Measurements from ENCODE around the gene BRPF3. TPM values are rescaled to one million over a fixed set of nuclear protein-coding genes. Genes with fewer than 3 reads are reported as not detected.

Gene BRPF3
- total RNA-seq, 1 experiment from 2014 or later: 49.6 TPM

GRCh38 chr6:36207155-36207554 lies 10.6 kb downstream of the BRPF3 start:
- ChIA-PET CTCF (no interaction called here), POLR2A (no interaction called here)
- in situ Hi-C loops (cut with HindIII; ENCODE audit: low pct_unique_long_range_greater_than_20kb, low sequenced_read_pairs): no loop called here
- Histone ChIP-seq H3K27ac (ENCODE audit: low read length) (no peak overlapping the region), H3K27me3 (ENCODE audit: control insufficient read depth, insufficient read depth, low read length) (no peaks in the 10 kb centered on the region), H3K4me3 (ENCODE audit: low read depth in 2 of 2, low read length in 2 of 2) (no peak overlapping the region), H3K4me1 (ENCODE audit: control insufficient read depth, insufficient read depth, low read length) (no peaks in the 10 kb centered on the region), H3K36me3 (ENCODE audit: control insufficient read depth, insufficient read depth, low read length) (peaks cover 17% of the 10 kb centered on the region), H3K9me3 (ENCODE audit: control insufficient read depth, insufficient read depth, low read depth, low read length) (no peaks in the 10 kb centered on the region)
- BruUV-seq (replicated peaks): no TSS peak
- no peak for TF ChIP-seq POLR2AphosphoS5 (IDR thresholded peaks at IDR 0.05; ENCODE audit: low read depth, low read length)
- TF ChIP-seq SIN3A (IDR thresholded peaks at IDR 0.05; ENCODE audit: borderline replicate concordance, insufficient read depth, low read depth, low read length): no peak
- TF ChIP-seq TCF7L2 (IDR thresholded peaks at IDR 0.05; ENCODE audit: low read depth, low read length): no peak
- no peak for DNase-seq (ENCODE audit: low read depth, low spot score)
- no peak for ATAC-seq
- intact Hi-C loops (cut with micrococcal nuclease; ENCODE audit: unreplicated experiment): no loop called here

- TF ChIP-seq CTCF (IDR thresholded peaks at IDR 0.05) (no peak), SIN3A (IDR thresholded peaks at IDR 0.05; ENCODE audit: borderline replicate concordance, insufficient read depth, low read depth, low read length) (no peak), TCF7L2 (IDR thresholded peaks at IDR 0.05; ENCODE audit: low read depth, low read length) (no peak), POLR2AphosphoS5 (IDR thresholded peaks at IDR 0.05; ENCODE audit: low read depth, low read length) (no peak), REST (IDR thresholded peaks at IDR 0.05; ENCODE audit: insufficient read depth in 1 of 2, low read depth in 2 of 2, low read length in 1 of 2) (no peak)
- DNase-seq (ENCODE audit: low read depth, low spot score) (no peak), ATAC-seq (no peak)
- ChIA-PET POLR2A (no interaction called here), CTCF (no interaction called here)
- intact Hi-C loops (cut with micrococcal nuclease; ENCODE audit: unreplicated experiment) (no loop called here), in situ Hi-C loops (cut with HindIII; ENCODE audit: low pct_unique_long_range_greater_than_20kb, low sequenced_read_pairs) (no loop called here)
- Histone ChIP-seq H3K4me3 (ENCODE audit: low read depth in 2 of 2, low read length in 2 of 2) (no peak overlapping the region), H3K27ac (ENCODE audit: low read length) (no peak overlapping the region), H3K9me3 (ENCODE audit: control insufficient read depth, insufficient read depth, low read depth, low read length) (no peaks in the 10 kb centered on the region), H3K4me1 (ENCODE audit: control insufficient read depth, insufficient read depth, low read length) (no peaks in the 10 kb centered on the region), H3K36me3 (ENCODE audit: control insufficient read depth, insufficient read depth, low read length) (peaks cover 18% of the 10 kb centered on the region), H3K27me3 (ENCODE audit: control insufficient read depth, insufficient read depth, low read length) (no peaks in the 10 kb centered on the region)
- no TSS peak for BruUV-seq (replicated peaks)
Observed at GRCh38 chr6:36209606-36210005, 13.1 kb downstream of the BRPF3 start.

- ChIA-PET POLR2A (no interaction called here), CTCF (no interaction called here)
- Histone ChIP-seq H3K4me1 (ENCODE audit: control insufficient read depth, insufficient read depth, low read length) (no peaks in the 10 kb centered on the region), H3K27ac (ENCODE audit: low read length) (no peak overlapping the region), H3K27me3 (ENCODE audit: control insufficient read depth, insufficient read depth, low read length) (no peaks in the 10 kb centered on the region), H3K9me3 (ENCODE audit: control insufficient read depth, insufficient read depth, low read depth, low read length) (no peaks in the 10 kb centered on the region), H3K4me3 (ENCODE audit: low read depth in 2 of 2, low read length in 2 of 2) (no peak overlapping the region), H3K36me3 (ENCODE audit: control insufficient read depth, insufficient read depth, low read length) (peaks cover 18% of the 10 kb centered on the region)
- DNase-seq (ENCODE audit: low read depth, low spot score): no peak
- no TSS peak for BruUV-seq (replicated peaks)
- no peak for ATAC-seq
- intact Hi-C loops (cut with micrococcal nuclease; ENCODE audit: unreplicated experiment): no loop called here
- in situ Hi-C loops (cut with HindIII; ENCODE audit: low pct_unique_long_range_greater_than_20kb, low sequenced_read_pairs): no loop called here
- TF ChIP-seq CTCF (IDR thresholded peaks at IDR 0.05): no peak
- TF ChIP-seq REST (IDR thresholded peaks at IDR 0.05; ENCODE audit: insufficient read depth in 1 of 2, low read depth in 2 of 2, low read length in 1 of 2): no peak
- TF ChIP-seq TCF7L2 (IDR thresholded peaks at IDR 0.05; ENCODE audit: low read depth, low read length): no peak
- no peak for TF ChIP-seq SIN3A (IDR thresholded peaks at IDR 0.05; ENCODE audit: borderline replicate concordance, insufficient read depth, low read depth, low read length)
- TF ChIP-seq POLR2AphosphoS5 (IDR thresholded peaks at IDR 0.05; ENCODE audit: low read depth, low read length): no peak
Observed at GRCh38 chr6:36210182-36210581, 13.6 kb downstream of the BRPF3 start.

Data from Panc1 (cell line).